A673 (cell line): Measurements from ENCODE around the gene TST. TPM values are rescaled to one million over a fixed set of nuclear protein-coding genes. Genes with fewer than 3 reads are reported as not detected.

Source experiments
- BruUV-seq: library from RNA; stranded (reverse); fragments of 400-500 nt; replicated peaks from 2 replicates; lab custom pipeline; 2021; lab: Mats Ljungman, UMichigan
- CTCF ChIA-PET: fragments of 300-600 bp; sonication (Branson Sonifier 250); formaldehyde crosslinking; loops from one replicate; lab custom pipeline; 2022; ENCODE audit warnings: antibody characterized with exemption; lab: Charles Lee
- POLR2A ChIA-PET: fragments of 300-600 bp; sonication (Branson Sonifier 250); formaldehyde crosslinking; loops from one replicate; lab custom pipeline; 2022; ENCODE audit warnings: antibody characterized with exemption; ENCODE audit not compliant: low non-redundant PET; lab: Charles Lee
- DNase-seq: peaks from one replicate; pipeline ENCODE4 v3.0.0-alpha.2; 2015; ENCODE audit warnings: low spot score
- H3K27ac ChIP-seq: fragments of 200-600 bp; sonication (generic); 2 replicates; pipeline ENCODE4 v1.5.1; 2016; ENCODE audit warnings: mixed run types, low read depth, mild to moderate bottlenecking, mixed read lengths, antibody characterized with exemption, low read length; ENCODE audit not compliant: poor library complexity, severe bottlenecking
- H3K27me3 ChIP-seq: fragments of 200-600 bp; sonication (generic); replicated peaks from 2 replicates; pipeline ENCODE4 v1.6.1; 2017; ENCODE audit warnings: mixed run types, low read depth, mild to moderate bottlenecking, mixed read lengths, antibody characterized with exemption, low read length; ENCODE audit not compliant: insufficient read depth, poor library complexity
- H3K36me3 ChIP-seq: fragments of 200-600 bp; sonication (generic); 2 replicates; pipeline ENCODE4 v1.6.1; 2016; ENCODE audit warnings: mixed run types, mild to moderate bottlenecking, mixed read lengths, antibody characterized with exemption, low read length; ENCODE audit not compliant: insufficient read depth, poor library complexity, severe bottlenecking
- H3K4me1 ChIP-seq: fragments of 200-600 bp; sonication (generic); 2 replicates; pipeline ENCODE4 v1.6.1; 2017; ENCODE audit warnings: mixed run types, mild to moderate bottlenecking, mixed read lengths, antibody characterized with exemption, low read length; ENCODE audit not compliant: insufficient read depth, poor library complexity, severe bottlenecking
- H3K4me3 ChIP-seq: fragments of 200-600 bp; sonication (generic); 2 replicates; pipeline ENCODE4 v1.5.1; 2016; ENCODE audit warnings: low read depth, mixed run types, mild to moderate bottlenecking, mixed read lengths, low read length; ENCODE audit not compliant: poor library complexity, severe bottlenecking
- H3K9me3 ChIP-seq: fragments of 200-600 bp; sonication (generic); 2 replicates; pipeline ENCODE4 v1.6.1; 2016; ENCODE audit warnings: mixed run types, low read depth, mild to moderate bottlenecking, mixed read lengths, antibody characterized with exemption, low read length; ENCODE audit not compliant: poor library complexity, severe bottlenecking
- CTCF ChIP-seq: fragments of 300-800, 200-600 bp; sonication (generic); conservative IDR thresholded peaks from 2 replicates; pipeline ENCODE4 v1.5.1; 2017; ENCODE audit warnings: low read depth, mild to moderate bottlenecking, antibody characterized with exemption, low read length, moderate library complexity, mixed read lengths
- EZH2 ChIP-seq: fragments of 200-600 bp; sonication (generic); IDR thresholded peaks from 2 replicates; pipeline ENCODE4 v1.6.1; 2017; ENCODE audit warnings: borderline replicate concordance, low read depth, mild to moderate bottlenecking, mixed read lengths, antibody characterized with exemption, low read length; ENCODE audit not compliant: poor library complexity, severe bottlenecking
- intact Hi-C: fragments of 100-400 bp; cut with micrococcal nuclease; formaldehyde crosslinking; loops from one replicate; pipeline ENCODE4 v1.10.0; 2022; ENCODE audit not compliant: unreplicated experiment
- total RNA-seq: library from RNA; stranded (reverse); gene quantifications from 2 replicates; pipeline ENCODE4 v1.2.3, GENCODE V29; 2021

The TST gene
- total RNA-seq, 1 experiment from 2014 or later: 31.3 TPM

- BruUV-seq: no TSS peak
- Histone ChIP-seq H3K4me3 (no peak overlapping the region), H3K9me3 (peaks cover 10% of the 10 kb centered on the region), H3K36me3 (no peaks in the 10 kb centered on the region), H3K4me1 (no peaks in the 10 kb centered on the region), H3K27ac (no peak overlapping the region), H3K27me3 (no peaks in the 10 kb centered on the region)
- peak; percentile 24 for DNase-seq
- ChIA-PET CTCF (no interaction called here), POLR2A (no interaction called here)
- TF ChIP-seq EZH2: no peak
- TF ChIP-seq CTCF: peak; percentile 32; the same call in 1 of the 2 replicates
- intact Hi-C loops: no loop called here
Measured at GRCh38 chr22:36982136-36982535, 37.1 kb downstream of the TST start.

- Histone ChIP-seq H3K9me3 (peaks cover 8% of the 10 kb centered on the region), H3K36me3 (no peaks in the 10 kb centered on the region), H3K4me3 (no peak overlapping the region), H3K27ac (no peak overlapping the region), H3K27me3 (no peaks in the 10 kb centered on the region), H3K4me1 (no peaks in the 10 kb centered on the region)
- no peak for DNase-seq
- POLR2A ChIA-PET: no interaction called here
- CTCF ChIA-PET: no interaction called here
- no peak for TF ChIP-seq CTCF
- no TSS peak for BruUV-seq
- intact Hi-C loops: no loop called here
Measured at GRCh38 chr22:36981247-36981775, 37.9 kb downstream of the TST start.

- Histone ChIP-seq H3K4me1 (no peaks in the 10 kb centered on the region), H3K9me3 (no peaks in the 10 kb centered on the region), H3K4me3 (no peak overlapping the region), H3K27ac (no peak overlapping the region), H3K36me3 (no peaks in the 10 kb centered on the region), H3K27me3 (no peaks in the 10 kb centered on the region)
- BruUV-seq: no TSS peak
- TF ChIP-seq EZH2: no peak
- TF ChIP-seq CTCF: no peak
- intact Hi-C loops: loop anchor here (2.0 to 5.0 kb wide), 2 partner anchors 107 to 432 kb away; no protein-coding TSS in a partner anchor
- POLR2A ChIA-PET: no interaction called here
- CTCF ChIA-PET: no interaction called here
- no peak for DNase-seq
Measured at GRCh38 chr22:36979016-36979910, 40.0 kb downstream of the TST start.
